BLaER1 treated with 17β-estradiol and CSF1 and Interleukin-3, amounts not matched to agents 10 nM and 100 nM (cell line): ENCODE results near the gene PPP1R8.
A peak's percentile ranks its signal among the peaks of the same experiment; 100 is the strongest.

Experiments used
- H3K27ac ChIP-seq, 11 experiments: shearing (Covaris generic); formaldehyde crosslinking; 2 replicates each; pipeline ENCODE4 v1.8.1; 2022
- H3K27me3 ChIP-seq, 11 experiments: shearing (Covaris generic); formaldehyde crosslinking; 2 replicates each; pipeline ENCODE4 v1.8.1; 2022
- H3K36me3 ChIP-seq, 11 experiments: shearing (Covaris generic); formaldehyde crosslinking; 2 replicates each; pipeline ENCODE4 v1.8.1; 2022
- H3K4me1 ChIP-seq, 10 experiments: shearing (Covaris generic); formaldehyde crosslinking; 2 replicates each; pipeline ENCODE4 v1.8.1; 2022
- H3K4me2 ChIP-seq, 11 experiments: shearing (Covaris generic); formaldehyde crosslinking; 2 replicates each; pipeline ENCODE4 v1.8.1; 2022
- H3K4me3 ChIP-seq, 10 experiments: shearing (Covaris generic); formaldehyde crosslinking; 2 replicates each; pipeline ENCODE4 v1.8.1; 2022
- H3K9ac ChIP-seq, 11 experiments: shearing (Covaris generic); formaldehyde crosslinking; 2 replicates each; pipeline ENCODE4 v1.8.1; 2022
- H3K9me3 ChIP-seq, 11 experiments: shearing (Covaris generic); formaldehyde crosslinking; replicated peaks in 1 of 11; 2 replicates each; pipeline ENCODE4 v1.8.1; 2022
- H4K20me1 ChIP-seq, 11 experiments: shearing (Covaris generic); formaldehyde crosslinking; 2 replicates each; pipeline ENCODE4 v1.8.1; 2022
- Cebpa-rat ChIP-seq, 11 experiments: shearing (Covaris generic); IDR thresholded peaks; 2 replicates each; pipeline ENCODE4 v1.8.1; 2022

Gene PPP1R8

DNA sequence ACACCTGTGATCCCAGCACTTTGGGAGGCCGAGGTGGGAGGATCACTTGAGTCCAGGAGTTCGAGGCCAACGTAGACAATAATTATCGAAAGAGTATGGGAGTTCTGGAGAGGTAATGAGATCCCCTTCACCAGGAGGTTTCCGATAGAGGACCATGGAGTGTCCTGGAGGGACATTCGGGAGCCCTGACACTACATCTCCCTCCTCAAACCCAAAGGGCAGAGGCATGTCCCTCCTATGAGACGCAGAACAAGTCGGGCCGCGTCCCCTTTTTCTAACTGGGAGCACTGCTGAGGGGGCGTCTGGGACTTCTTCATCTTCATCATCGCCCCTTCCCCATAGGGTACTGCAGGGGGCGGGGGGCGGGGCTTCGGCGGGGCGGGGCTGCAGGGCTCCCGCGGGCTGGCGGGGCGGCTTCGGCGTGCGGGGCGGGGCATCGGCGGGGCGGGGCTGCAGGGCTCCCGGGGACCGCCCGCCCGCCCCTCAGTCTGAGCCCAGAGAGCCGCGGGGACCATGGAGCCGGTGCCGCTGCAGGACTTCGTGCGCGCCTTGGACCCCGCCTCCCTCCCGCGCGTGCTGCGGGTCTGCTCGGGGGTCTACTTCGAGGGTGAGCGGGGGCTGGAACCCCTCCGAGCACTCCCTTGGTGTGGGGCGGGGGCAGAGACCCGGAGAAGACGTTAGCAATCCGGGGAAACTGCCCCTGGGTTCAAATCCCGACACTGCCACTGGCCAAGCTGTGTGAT, 41.6 kb downstream of the PPP1R8 start, which contains the start of gene THEMIS2:
Gene THEMIS2 (plus strand): TSS at position 486 of the 743 bp plus-strand sequence. CDS start 28 bp downstream, at position 514.
- H4K20me1 ChIP-seq = peaks cover 0 to 42% (median 9%) of the 10 kb centered on the region in 11 experiments; a peak in 10 of 22 replicates
- peaks cover 0 to 34% (median 15%) of the 10 kb centered on the region in 11 experiments; a peak in 18 of 22 replicates for H3K36me3 ChIP-seq
- peak within 1 kb of the TSS; percentile 84 to 99 (median 94) for H3K9ac ChIP-seq
- no peak for TF ChIP-seq Cebpa-rat (IDR thresholded peaks at IDR 0.05)
- no peaks in the 10 kb centered on the region for H3K27me3 ChIP-seq
- H3K27ac ChIP-seq = peak within 1 kb of the TSS; percentile 82 to 97 (median 93)
- H3K9me3 ChIP-seq = no peaks in the 10 kb centered on the region
- H3K4me2 ChIP-seq = peak within 1 kb of the TSS; percentile 83 to 100 (median 96)
- peak within 1 kb of the TSS; percentile 66 to 98 (median 92) for H3K4me3 ChIP-seq
- H3K4me1 ChIP-seq = peaks cover 64 to 85% (median 78%) of the 10 kb centered on the region in 10 experiments

DNA sequence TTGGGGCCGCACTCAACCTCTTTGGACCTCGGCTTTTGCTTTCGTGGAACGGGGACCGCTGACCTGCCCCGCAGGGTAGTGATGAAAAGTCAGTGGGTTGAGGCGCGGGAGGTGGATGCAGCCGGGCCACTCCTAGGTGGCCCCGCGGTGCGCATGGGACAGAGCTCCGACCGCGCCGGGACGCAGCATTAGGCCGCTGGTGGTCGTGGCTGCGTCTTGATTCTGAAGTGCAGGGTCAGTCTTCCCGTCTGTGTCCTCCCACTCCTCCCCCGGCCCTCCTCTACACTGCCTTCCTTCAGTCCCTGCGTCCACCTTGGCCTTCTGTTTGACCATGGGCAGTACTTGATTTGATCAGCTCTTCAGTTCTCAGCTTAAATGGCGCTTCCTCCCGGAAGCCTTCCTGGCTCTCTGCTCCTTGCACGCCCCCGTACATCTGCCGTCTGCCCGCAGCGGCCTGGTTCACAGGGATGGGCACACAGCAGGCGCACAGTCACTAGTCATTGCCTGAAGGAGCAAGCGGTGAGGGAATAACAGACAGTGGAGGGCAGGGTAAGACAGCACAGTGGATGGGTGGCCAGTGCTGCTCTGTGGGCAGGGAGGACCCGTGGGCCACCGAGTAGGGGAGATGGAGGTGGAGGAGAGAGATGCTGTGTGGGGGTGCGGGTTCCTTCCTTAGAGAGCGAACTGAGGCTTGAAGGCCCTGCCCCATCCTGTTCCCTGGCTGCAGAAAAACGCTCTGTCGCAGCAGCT, 42.4 kb downstream of the PPP1R8 start:
- Histone ChIP-seq H3K4me3 (peak overlapping the region; percentile 66 to 98 (median 92)), H3K9ac (peak overlapping the region; percentile 84 to 99 (median 94)), H3K4me2 (peak overlapping the region; percentile 83 to 100 (median 95)), H3K36me3 (peaks cover 0 to 41% (median 22%) of the 10 kb centered on the region in 11 experiments; a peak in 18 of 22 replicates), H4K20me1 (peaks cover 0 to 50% (median 16%) of the 10 kb centered on the region in 11 experiments; a peak in 11 of 22 replicates), H3K4me1 (peaks cover 64 to 85% (median 78%) of the 10 kb centered on the region in 10 experiments), H3K27me3 (no peaks in the 10 kb centered on the region), H3K9me3 (no peaks in the 10 kb centered on the region), H3K27ac (peak overlapping the region; percentile 82 to 97 (median 93))
- no peak for TF ChIP-seq Cebpa-rat (IDR thresholded peaks at IDR 0.05)

DNA sequence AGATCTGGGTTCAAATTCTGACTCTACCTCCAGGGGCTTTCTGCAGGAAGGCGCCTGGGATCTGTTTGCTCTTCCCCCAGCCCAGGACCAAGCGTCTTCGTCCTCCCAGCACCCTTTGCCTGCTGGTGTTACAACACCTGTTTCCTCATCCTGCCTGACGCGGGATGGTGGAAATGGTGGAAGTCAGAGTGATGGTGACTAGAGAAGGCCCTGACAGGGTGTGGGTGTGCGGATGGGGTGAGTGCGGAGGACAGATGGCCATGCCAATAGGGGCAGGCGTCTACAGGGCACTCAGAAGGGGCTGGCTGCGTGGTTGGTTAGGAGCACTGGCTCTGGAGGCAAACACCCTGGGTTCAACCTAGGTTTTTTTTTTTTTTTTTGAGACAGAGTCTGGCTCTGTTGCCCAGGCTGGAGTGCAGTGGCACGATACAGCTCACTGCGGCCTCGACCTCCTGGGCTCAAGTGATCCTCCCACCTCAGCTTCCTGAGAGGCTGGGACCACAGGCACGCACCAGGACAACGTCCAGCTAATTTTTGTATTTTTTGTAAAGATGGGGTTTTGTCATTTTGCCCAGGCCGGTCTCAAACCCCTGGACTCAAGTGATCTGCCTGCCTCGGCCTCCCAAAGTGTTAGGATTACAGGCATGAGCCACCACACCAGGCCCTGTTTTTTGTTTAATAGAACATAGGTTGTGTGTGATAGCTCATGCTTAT, 43.2 kb downstream of the PPP1R8 start:
- Histone ChIP-seq H3K9ac (peak overlapping the region; percentile 84 to 99 (median 94)), H3K27ac (peak overlapping the region; percentile 82 to 97 (median 93)), H3K27me3 (no peaks in the 10 kb centered on the region), H3K4me3 (peak overlapping the region; percentile 66 to 98 (median 92)), H4K20me1 (peaks cover 0 to 58% (median 22%) of the 10 kb centered on the region in 11 experiments; a peak in 15 of 22 replicates), H3K4me1 (peaks cover 64 to 85% (median 78%) of the 10 kb centered on the region in 10 experiments), H3K36me3 (peaks cover 0 to 50% (median 31%) of the 10 kb centered on the region in 11 experiments; a peak in 18 of 22 replicates), H3K9me3 (no peaks in the 10 kb centered on the region), H3K4me2 (peak overlapping the region; percentile 83 to 100 (median 95))
- TF ChIP-seq Cebpa-rat (IDR thresholded peaks at IDR 0.05) = 0 out of 22 replicates have a peak, but pooled peaks of 1 of the 11 experiments have one; percentile 36

DNA sequence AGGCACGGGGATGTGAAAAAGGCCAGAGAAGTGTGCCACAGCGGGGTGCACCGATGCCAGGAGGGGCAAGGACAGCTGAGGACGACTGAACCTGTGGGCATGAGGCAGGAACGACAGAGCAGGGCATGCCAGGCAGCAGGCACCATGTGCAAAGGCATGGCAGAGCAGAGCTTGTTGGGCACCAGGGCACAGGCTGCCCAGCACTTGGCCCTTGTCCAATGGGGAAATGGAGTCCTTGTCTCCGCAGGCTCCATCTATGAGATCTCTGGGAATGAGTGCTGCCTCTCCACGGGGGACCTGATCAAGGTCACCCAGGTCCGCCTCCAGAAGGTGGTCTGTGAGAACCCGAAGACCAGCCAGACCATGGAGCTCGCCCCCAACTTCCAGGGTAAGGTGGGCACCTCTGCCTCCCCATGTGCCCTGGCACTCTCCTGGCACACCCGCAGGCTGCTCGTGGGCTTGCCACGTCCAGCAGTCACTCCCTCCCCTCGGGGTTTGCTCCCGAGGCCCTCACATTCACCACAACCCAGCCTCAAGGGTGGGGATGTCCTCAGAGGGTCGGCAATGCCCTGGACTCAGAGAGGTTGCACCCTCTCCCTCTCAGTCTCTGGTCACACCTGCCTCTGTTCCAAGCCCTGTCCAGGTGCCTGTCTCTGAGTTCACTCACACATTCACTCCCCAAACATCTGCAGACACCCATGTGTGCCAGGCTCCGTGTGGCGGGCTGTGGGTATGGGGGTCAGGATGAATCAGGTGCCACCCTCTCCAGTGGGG, 45.9 kb downstream of the PPP1R8 start:
- H3K9me3 ChIP-seq = no peaks in the 10 kb centered on the region
- H3K27ac ChIP-seq = peak overlapping the region; percentile 82 to 97 (median 93)
- no peak for TF ChIP-seq Cebpa-rat (IDR thresholded peaks at IDR 0.05)
- H3K27me3 ChIP-seq = no peaks in the 10 kb centered on the region
- peaks cover 18 to 77% (median 58%) of the 10 kb centered on the region in 11 experiments; a peak in 21 of 22 replicates for H3K36me3 ChIP-seq
- peak overlapping the region; percentile 78 to 100 (median 95) for H3K4me2 ChIP-seq
- peaks cover 63 to 81% (median 72%) of the 10 kb centered on the region in 10 experiments for H3K4me1 ChIP-seq
- H4K20me1 ChIP-seq = peaks cover 0 to 81% (median 42%) of the 10 kb centered on the region in 11 experiments; a peak in 16 of 22 replicates
- H3K4me3 ChIP-seq = peak overlapping the region in 8 of 10 experiments; percentile 38 to 98 (median 92); a peak in 15 of 20 replicates
- H3K9ac ChIP-seq = peak overlapping the region; percentile 60 to 99 (median 94)

DNA sequence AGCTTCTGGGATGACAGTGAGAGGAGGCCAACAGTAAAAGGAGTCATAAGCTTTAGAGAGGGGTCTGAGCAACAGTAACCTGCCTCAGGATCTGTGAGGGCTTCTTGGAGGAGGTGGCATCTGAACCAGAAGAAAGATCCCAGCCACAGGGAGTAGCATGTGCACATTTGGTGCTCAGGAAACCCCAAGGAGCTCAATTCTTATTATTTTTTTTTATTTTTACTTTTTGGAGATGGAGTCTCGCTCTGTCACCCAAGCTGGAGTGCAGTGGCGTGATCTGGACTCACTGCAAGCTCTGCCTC, 46.5 kb downstream of the PPP1R8 start:
- H3K4me1 ChIP-seq = peaks cover 63 to 81% (median 70%) of the 10 kb centered on the region in 10 experiments
- H3K36me3 ChIP-seq = peaks cover 21 to 82% (median 63%) of the 10 kb centered on the region in 11 experiments; a peak in 21 of 22 replicates
- H3K4me2 ChIP-seq = peak overlapping the region; percentile 78 to 100 (median 95)
- H3K9me3 ChIP-seq = no peaks in the 10 kb centered on the region
- H3K9ac ChIP-seq = peak overlapping the region; percentile 60 to 99 (median 94); a peak in 20 of 22 replicates
- H4K20me1 ChIP-seq = peaks cover 0 to 86% (median 45%) of the 10 kb centered on the region in 11 experiments; a peak in 17 of 22 replicates
- no peak for TF ChIP-seq Cebpa-rat (IDR thresholded peaks at IDR 0.05)
- H3K4me3 ChIP-seq = peak overlapping the region in 6 of 10 experiments; percentile 83 to 98 (median 94); a peak in 8 of 20 replicates
- no peaks in the 10 kb centered on the region for H3K27me3 ChIP-seq
- peak overlapping the region; percentile 82 to 97 (median 93) for H3K27ac ChIP-seq

DNA sequence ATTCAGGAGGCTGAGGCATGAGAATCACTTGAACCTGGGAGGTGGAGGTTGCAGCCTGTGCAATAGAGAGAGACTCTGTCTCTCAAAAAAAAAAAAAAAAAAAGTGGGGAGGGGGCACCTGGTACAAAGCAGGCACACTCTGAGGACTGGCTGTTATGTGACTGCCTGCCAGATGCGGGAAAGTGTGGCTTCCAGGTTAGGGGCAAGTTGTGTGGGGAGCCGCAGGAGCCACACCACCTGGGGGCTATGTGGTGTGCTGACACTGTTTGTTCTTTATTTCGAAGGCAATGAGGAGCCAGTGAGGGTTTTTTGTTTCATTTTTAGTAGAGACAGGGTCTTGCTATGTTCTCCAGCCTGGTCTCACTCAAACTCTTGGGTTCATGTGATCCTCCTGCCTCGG, 47.5 kb downstream of the PPP1R8 start:
- no peak for TF ChIP-seq Cebpa-rat (IDR thresholded peaks at IDR 0.05)
- Histone ChIP-seq H3K4me1 (peaks cover 61 to 90% (median 73%) of the 10 kb centered on the region in 10 experiments), H3K9me3 (no peaks in the 10 kb centered on the region), H3K27me3 (no peaks in the 10 kb centered on the region), H3K4me2 (peak overlapping the region; percentile 18 to 100 (median 95); a peak in 20 of 22 replicates), H3K9ac (peak overlapping the region in 6 of 11 experiments; percentile 14 to 99 (median 96); a peak in 10 of 22 replicates), H4K20me1 (peaks cover 0 to 89% (median 44%) of the 10 kb centered on the region in 11 experiments; a peak in 17 of 22 replicates), H3K4me3 (peak overlapping the region in 4 of 10 experiments; percentile 31 to 98 (median 88); a peak in 5 of 20 replicates), H3K36me3 (peaks cover 29 to 90% (median 73%) of the 10 kb centered on the region in 11 experiments), H3K27ac (peak overlapping the region; percentile 30 to 97 (median 93); a peak in 18 of 22 replicates)

DNA sequence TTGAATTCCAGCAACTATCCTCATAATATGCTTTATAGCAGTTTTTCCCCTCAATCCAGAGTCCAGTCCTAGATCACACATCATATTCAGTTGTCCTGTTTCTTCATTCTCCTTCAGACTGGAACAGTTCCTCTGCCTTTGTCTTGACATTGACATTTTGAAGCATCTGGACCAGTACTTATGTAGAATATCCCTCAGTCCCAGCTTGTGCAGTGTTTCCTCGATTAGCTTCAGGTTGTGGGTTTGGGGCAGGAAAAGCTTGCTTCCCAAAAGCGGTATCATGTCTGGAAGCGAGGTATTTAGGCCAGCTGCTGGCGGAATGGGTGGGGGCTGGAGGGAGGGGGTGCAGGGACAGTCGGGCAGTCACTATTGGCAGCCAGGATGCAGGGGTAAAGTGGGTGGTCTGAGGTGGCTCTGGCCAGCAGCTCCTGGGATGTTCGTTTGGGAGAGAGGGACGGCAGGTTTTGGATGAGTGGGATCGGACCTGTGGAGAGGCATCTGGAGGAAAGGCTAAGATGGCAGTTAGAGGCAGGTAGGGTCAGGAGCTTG, 48.3 kb downstream of the PPP1R8 start:
- Histone ChIP-seq H3K27me3 (no peaks in the 10 kb centered on the region), H4K20me1 (peaks cover 0 to 84% (median 44%) of the 10 kb centered on the region in 11 experiments; a peak in 16 of 22 replicates), H3K4me3 (peak overlapping the region in 2 of 10 experiments; percentile 14 to 83; a peak in 2 of 20 replicates), H3K4me2 (peak overlapping the region; percentile 7 to 100 (median 92); a peak in 20 of 22 replicates), H3K27ac (peak overlapping the region in 9 of 11 experiments; percentile 0 to 97 (median 40); a peak in 13 of 22 replicates), H3K9ac (peak overlapping the region in 6 of 11 experiments; percentile 2 to 99 (median 60); a peak in 6 of 22 replicates), H3K4me1 (peaks cover 55 to 97% (median 78%) of the 10 kb centered on the region in 10 experiments), H3K36me3 (peaks cover 37 to 90% (median 81%) of the 10 kb centered on the region in 11 experiments), H3K9me3 (no peaks in the 10 kb centered on the region)
- TF ChIP-seq Cebpa-rat (IDR thresholded peaks at IDR 0.05) = no peak
